ENCODE data around the gene AOPEP. TPM values are rescaled to one million over a fixed set of nuclear protein-coding genes. Genes with fewer than 3 reads are reported as not detected.
A peak's percentile ranks its signal among the peaks of the same experiment; 100 is the strongest.

AOPEP gene
- total and polyA plus RNA-seq, 2 donors (not counting 3 experiments of a cell fraction or from before 2014, with no cell fraction given): 20.2 to 41.6 TPM

GRCh38 chr9:94872083-94872833, 145.8 kb downstream of the AOPEP start:
- peak overlapping the region; percentile 10 for H2AFZ ChIP-seq (ENCODE audit: low read depth, low read length)
- H3K9me3 ChIP-seq (replicated peaks; ENCODE audit: control insufficient read depth, insufficient read depth, low read length): no peaks in the 10 kb centered on the region
- no peaks in the 10 kb centered on the region for H3K9me1 ChIP-seq (replicated peaks; ENCODE audit: control insufficient read depth, extremely low read depth, insufficient read depth, low read length)
- H3K27ac ChIP-seq (ENCODE audit: insufficient read depth, low read depth, low read length): peak overlapping the region; percentile 34
- H3K4me2 ChIP-seq (ENCODE audit: insufficient read depth, low read length): peak overlapping the region; percentile 72
- H3K4me3 ChIP-seq (replicated peaks in 1 of 3; ENCODE audit: insufficient read depth in 1 of 3, low read depth in 1 of 3, low read length in 3 of 3): no peak overlapping the region
- H3K9ac ChIP-seq (replicated peaks; ENCODE audit: extremely low read depth, insufficient read depth, low read length): no peak overlapping the region
- no TSS peak for BruUV-seq (replicated peaks)
- H3K27me3 ChIP-seq (ENCODE audit: control insufficient read depth in 2 of 2, insufficient read depth in 2 of 2, low read length in 2 of 2): no peaks in the 10 kb centered on the region
- DNase-seq (ENCODE audit: low read depth, low spot score): no peak
- CTCF ChIA-PET: interaction anchor here (0.8 to 1.5 kb wide), 4 partner anchors 9 to 256 kb away, joined by 3 to 5 read pairs (median 3); no protein-coding TSS in a partner anchor
- POLR2A ChIA-PET: no interaction called here
- FAIRE-seq: no peak
- dilution Hi-C loops (cut with MboI; ENCODE audit: extremely low pct_ligation_motif_present, low sequenced_read_pairs): no loop called here
- no peaks in the 10 kb centered on the region for H3K79me2 ChIP-seq (ENCODE audit: control insufficient read depth, insufficient read depth, low read length)
- intact Hi-C loops (cut with micrococcal nuclease): no loop called here
- no peaks in the 10 kb centered on the region for H3K36me3 ChIP-seq (ENCODE audit: control insufficient read depth in 2 of 2, extremely low read depth in 1 of 2, insufficient read depth in 2 of 2, low read length in 2 of 2)
- TF ChIP-seq EZH2 (IDR thresholded peaks at IDR 0.05; ENCODE audit: borderline replicate concordance, low read depth, low read length, severe bottlenecking) (no peak), FOS (IDR thresholded peaks at IDR 0.05; ENCODE audit: borderline replicate concordance, insufficient read depth, low read length) (no peak), GATA2 (IDR thresholded peaks at IDR 0.05; ENCODE audit: insufficient read depth, insufficient read length, low read depth, low read length) (no peak), JUN (IDR thresholded peaks at IDR 0.05; ENCODE audit: borderline replicate concordance, insufficient read depth, insufficient read length, low read depth) (no peak), POLR2AphosphoS5 (IDR thresholded peaks at IDR 0.05; ENCODE audit: insufficient read depth, low read depth, low read length) (no peak)
- TF ChIP-seq, protein P1, sequence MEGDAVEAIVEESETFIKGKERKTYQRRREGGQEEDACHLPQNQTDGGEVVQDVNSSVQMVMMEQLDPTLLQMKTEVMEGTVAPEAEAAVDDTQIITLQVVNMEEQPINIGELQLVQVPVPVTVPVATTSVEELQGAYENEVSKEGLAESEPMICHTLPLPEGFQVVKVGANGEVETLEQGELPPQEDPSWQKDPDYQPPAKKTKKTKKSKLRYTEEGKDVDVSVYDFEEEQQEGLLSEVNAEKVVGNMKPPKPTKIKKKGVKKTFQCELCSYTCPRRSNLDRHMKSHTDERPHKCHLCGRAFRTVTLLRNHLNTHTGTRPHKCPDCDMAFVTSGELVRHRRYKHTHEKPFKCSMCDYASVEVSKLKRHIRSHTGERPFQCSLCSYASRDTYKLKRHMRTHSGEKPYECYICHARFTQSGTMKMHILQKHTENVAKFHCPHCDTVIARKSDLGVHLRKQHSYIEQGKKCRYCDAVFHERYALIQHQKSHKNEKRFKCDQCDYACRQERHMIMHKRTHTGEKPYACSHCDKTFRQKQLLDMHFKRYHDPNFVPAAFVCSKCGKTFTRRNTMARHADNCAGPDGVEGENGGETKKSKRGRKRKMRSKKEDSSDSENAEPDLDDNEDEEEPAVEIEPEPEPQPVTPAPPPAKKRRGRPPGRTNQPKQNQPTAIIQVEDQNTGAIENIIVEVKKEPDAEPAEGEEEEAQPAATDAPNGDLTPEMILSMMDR (IDR thresholded peaks at IDR 0.05; ENCODE audit: extremely low read depth in 1 of 2, insufficient read depth in 1 of 2, low read depth in 1 of 2, low read length in 2 of 2): no peak
- TF ChIP-seq, protein P2, sequence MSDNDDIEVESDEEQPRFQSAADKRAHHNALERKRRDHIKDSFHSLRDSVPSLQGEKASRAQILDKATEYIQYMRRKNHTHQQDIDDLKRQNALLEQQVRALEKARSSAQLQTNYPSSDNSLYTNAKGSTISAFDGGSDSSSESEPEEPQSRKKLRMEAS (IDR thresholded peaks at IDR 0.05; ENCODE audit: insufficient read depth, insufficient read length): no peak
- no peaks in the 10 kb centered on the region for H4K20me1 ChIP-seq (replicated peaks; ENCODE audit: control insufficient read depth, extremely low read depth, insufficient read depth, low read length)
- peaks cover 36% of the 10 kb centered on the region for H3K4me1 ChIP-seq (ENCODE audit: control insufficient read depth, extremely low read depth, insufficient read depth, low read length)

Measured in endothelial cell of umbilical vein (primary cell).